LNCAP (cell line): ENCODE results near the gene MMP10.

Experiments
- CTCF ChIP-seq: fragments of 450-650 bp; IDR thresholded peaks from 2 replicates; pipeline ENCODE4 v1.5.1; 2017; ENCODE audit warnings: mild to moderate bottlenecking

The MMP10 gene

GRCh38 chr11:102734650-102735049, 45.8 kb downstream of the MMP10 start:
- no peak for TF ChIP-seq CTCF

GRCh38 chr11:102733232-102733875, 47.1 kb downstream of the MMP10 start:
- peak; percentile 87 for TF ChIP-seq CTCF

- no peak for TF ChIP-seq CTCF
Measured at GRCh38 chr11:102729849-102730815, 50.3 kb downstream of the MMP10 start.

- no peak for TF ChIP-seq CTCF
Measured at GRCh38 chr11:102727890-102728289, 52.5 kb downstream of the MMP10 start.

- no peak for TF ChIP-seq CTCF
Measured at GRCh38 chr11:102724904-102725500, 55.4 kb downstream of the MMP10 start, which contains the start of gene MMP8. Gene MMP8, minus strand, starts transcription at chr11:102724954. Its CDS starts 99 bp downstream, at chr11:102724855.

- TF ChIP-seq CTCF = no peak
Measured at GRCh38 chr11:102722821-102723220, 57.6 kb downstream of the MMP10 start.
